GM21423 (cell line): Measurements from ENCODE around the gene ALDH1A1.
"Not testable (repeated sequence)": the region's sequence is repeated elsewhere in the genome, so short reads cannot be mapped to it uniquely, and the experiment has no call there.

ENCODE experiments used
- ATAC-seq: cut with Tn5 transposase; IDR thresholded peaks from one replicate; pipeline ENCODE4 v1.9.1; 2021; ENCODE audit warnings: mild to moderate bottlenecking, moderate library complexity; ENCODE audit not compliant: unreplicated experiment

The ALDH1A1 gene

GRCh38 chr9:72946318-72946717, 6.5 kb downstream of the ALDH1A1 start:
- no peak for ATAC-seq

GRCh38 chr9:72945391-72945790, 7.5 kb downstream of the ALDH1A1 start:
- ATAC-seq = no peak

GRCh38 chr9:72943844-72944462, 8.9 kb downstream of the ALDH1A1 start:
- no peak for ATAC-seq

- ATAC-seq = no peak
Observed at GRCh38 chr9:72942451-72942850, 10.4 kb downstream of the ALDH1A1 start.

DNA sequence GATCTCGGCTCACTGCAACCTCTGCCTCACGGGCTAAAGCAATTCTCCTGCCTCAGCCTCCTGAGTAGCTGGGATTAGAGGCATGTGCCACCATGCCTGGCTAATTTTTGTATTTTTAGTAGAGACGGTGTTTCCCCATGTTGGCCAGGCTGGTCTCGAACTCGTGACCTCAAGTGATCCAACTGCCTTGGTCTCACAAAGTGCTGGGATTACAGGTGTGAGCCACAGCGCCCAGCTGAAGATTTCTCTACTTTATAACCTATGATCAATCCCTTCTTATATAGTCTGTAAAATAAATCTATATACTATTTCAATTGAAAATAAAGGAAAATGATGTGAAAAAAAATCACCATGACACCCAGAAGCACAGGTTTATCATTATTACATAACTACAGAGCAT, 13.3 kb downstream of the ALDH1A1 start:
- not testable (repeated sequence) for ATAC-seq

- ATAC-seq = no peak
Observed at GRCh38 chr9:72937545-72937944, 15.3 kb downstream of the ALDH1A1 start.

DNA sequence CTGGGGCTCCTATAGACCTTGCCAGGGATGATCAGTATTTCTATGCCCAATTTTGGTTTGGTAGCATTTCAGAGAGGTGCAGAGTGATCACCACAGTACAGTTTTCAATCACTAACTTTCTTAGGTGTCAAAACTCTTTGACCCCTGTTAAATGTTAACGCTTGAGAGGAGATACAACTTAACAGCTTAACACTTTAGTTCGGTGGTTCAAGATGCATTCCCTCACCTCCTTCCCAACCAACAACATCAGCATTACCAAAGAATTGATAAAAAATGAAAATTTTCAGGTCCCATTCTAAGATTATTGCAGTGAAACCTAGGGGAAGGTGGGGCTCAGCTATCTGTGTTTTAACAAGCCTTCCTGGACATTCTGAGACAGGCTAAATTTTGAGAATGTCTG, 16.2 kb downstream of the ALDH1A1 start:
- no peak for ATAC-seq

DNA sequence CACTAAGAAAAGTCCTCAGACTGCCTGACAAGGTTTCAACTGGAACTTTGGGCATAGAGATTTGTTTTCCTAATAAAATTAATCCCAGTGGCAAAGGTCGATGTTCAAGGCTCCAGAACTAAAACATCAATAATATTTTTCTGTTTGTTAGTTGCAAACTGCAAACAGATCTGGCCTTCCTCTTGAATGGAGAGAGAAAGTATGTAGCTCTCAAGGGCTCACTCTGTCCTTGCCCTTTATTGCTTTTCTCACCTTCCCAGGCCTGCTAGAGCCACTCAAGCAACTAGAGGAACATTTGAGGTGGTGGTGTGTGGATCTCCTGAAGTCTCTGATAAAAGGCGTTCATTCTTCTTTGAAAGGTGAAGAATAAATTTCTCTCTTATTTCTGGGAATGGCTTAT, 16.6 kb downstream of the ALDH1A1 start:
- no peak for ATAC-seq

DNA sequence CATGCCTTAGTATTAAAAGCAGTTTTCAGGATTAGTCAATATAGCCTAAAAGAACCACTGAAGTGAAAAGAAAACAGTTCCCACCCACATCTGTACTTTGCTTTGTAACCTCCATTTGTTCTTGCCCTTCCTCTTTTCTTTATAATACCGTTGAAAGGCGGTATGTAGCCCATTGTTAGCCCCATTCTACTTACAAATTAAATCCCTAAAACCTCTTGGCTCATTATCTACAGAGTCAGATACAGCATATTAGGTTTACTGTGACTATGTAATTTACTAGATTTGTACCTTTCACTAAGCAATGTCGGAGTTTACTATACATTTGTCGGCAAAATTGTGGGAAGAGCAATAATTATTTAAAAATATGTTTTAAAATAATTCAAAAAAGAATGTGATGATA, 17.3 kb downstream of the ALDH1A1 start:
- no peak for ATAC-seq

- ATAC-seq = no peak
Observed at GRCh38 chr9:72933730-72934665, 18.9 kb downstream of the ALDH1A1 start.

GRCh38 chr9:72932619-72933018, 20.2 kb downstream of the ALDH1A1 start:
- no peak for ATAC-seq

DNA sequence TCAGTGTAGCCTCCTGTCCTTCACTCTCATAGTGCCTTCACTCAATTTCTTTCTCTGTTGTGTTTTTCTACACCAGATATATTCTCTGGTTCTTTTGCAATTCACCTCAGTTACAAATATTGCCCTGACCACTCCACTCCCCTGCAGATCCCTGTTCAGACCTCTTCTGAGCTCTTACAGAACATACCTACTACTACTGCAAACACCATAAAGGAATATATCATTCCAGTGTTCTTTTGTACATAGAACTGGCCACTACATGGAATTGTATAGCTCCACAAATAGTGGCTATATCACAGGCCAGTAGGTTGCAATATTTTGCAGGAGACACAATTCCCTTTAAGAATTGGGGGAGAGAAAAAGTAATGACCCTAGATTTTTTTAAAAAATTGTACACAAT, 21.0 kb downstream of the ALDH1A1 start:
- no peak for ATAC-seq

GRCh38 chr9:72931437-72931836, 21.4 kb downstream of the ALDH1A1 start:
- no peak for ATAC-seq

- no peak for ATAC-seq
Observed at GRCh38 chr9:72930828-72931227, 22.0 kb downstream of the ALDH1A1 start.

DNA sequence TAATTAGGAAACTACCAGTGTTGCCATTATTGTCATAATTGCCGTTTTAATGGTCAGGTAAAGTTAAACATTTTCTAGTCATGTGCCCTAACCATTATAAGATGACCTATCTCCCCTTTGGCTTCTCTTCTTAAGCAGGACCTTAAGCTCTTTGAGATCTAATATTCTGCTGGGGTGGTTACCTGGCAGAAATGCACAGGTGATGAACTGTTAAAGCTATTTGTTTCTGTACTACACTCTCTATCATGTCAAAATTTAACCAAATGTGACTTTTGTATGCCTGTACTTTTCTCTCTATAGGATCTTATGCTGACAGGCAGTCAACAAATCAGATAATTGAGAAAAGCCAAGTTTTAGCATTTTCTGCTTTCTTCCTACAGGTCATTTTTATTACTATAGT, 23.3 kb downstream of the ALDH1A1 start:
- ATAC-seq = no peak

DNA sequence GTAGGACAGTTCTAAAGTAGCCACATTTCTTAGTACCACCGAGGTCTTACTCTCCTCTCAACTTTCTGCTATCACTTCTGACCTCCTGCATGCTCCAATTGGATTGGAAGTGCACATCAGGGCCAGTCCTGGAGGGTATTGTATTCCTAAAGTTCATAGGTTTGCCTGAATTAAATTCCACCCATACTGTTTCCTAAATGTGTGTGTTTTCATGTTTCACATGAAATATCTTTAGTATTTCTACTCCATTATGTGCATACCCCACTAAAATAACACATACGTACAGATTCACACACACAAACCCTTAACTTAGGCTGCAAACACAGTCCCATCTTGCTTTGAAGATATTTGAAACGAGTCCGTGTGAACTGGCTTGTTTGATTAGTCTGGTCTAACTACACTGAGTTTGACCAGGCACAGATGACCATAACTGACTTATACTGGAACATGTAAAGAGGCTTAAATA, 24.8 kb downstream of the ALDH1A1 start:
- ATAC-seq = no peak

DNA sequence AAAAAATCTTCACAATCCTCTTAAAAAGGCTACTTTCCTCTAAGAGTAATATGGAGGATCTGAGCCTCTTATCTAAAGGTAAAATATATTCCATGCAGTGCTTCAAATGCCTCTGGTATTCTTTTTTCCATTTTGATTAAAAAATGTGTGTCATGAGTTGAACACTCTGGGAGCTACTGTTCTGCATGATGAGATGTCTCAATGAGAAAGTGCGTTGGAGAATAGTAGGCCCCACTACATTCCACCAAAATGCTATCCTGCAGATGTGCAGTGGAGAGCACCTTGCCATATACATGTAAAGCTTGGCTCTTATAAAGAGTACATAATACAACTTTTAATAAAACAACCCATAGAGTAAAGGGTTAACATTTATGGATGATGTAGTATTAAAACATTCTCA, 26.3 kb downstream of the ALDH1A1 start:
- ATAC-seq = no peak

- ATAC-seq = no peak
Observed at GRCh38 chr9:72925891-72926290, 27.0 kb downstream of the ALDH1A1 start.

- ATAC-seq = no peak
Observed at GRCh38 chr9:72925126-72925789, 27.6 kb downstream of the ALDH1A1 start.

DNA sequence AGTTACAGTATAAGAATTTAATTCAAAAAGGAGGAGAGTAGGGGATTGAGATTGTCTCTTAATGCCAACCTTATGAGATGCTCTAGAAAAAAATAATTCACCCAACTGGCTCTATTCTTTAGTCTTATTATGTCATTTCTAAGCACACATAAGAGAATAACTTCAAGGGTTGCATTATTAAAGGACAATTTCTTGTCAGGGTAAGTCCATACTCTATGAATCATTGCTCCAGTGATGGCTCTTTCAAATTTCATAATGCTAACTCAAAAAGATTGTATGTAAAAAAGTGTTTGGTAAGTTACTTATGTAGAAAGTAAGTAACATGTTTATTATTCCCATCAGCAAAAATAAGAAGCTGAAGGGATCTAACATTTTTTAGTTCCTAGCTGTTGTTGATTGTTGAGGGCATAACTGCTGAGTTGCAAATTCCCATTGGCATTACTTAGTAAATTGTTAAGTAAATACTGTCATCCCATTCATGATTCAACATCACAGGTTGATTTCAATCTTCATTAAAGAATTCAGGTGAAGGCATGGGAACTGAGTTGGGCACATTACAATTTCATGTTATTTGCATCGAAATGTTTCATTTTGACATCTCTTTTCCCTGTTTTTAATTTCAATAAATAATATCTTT, 28.6 kb downstream of the ALDH1A1 start:
- no peak for ATAC-seq

- no peak for ATAC-seq
Observed at GRCh38 chr9:72923077-72923476, 29.8 kb downstream of the ALDH1A1 start.
